Activated CD8-positive, alpha-beta T cell treated with anti-CD3 and anti-CD28 coated beads, Interleukin-2, amount 10 ng/mL, durations not matched to agents 7 days and 5 days (primary cell): Measurements from ENCODE around the gene SEPTIN5. TPM values are rescaled to one million over a fixed set of nuclear protein-coding genes. Genes with fewer than 3 reads are reported as not detected.

Source experiments
- ATAC-seq: fragments of 150-1000 bp; cut with Tn5 transposase; one replicate; pipeline ENCODE4 v1.10.0; 2021; ENCODE audit warnings: moderate library complexity
- CTCF ChIA-PET: fragments of 350-600 bp; sonication (Branson Sonifier 250); formaldehyde crosslinking; loops from one replicate; lab custom pipeline; 2021; ENCODE audit warnings: antibody characterized with exemption; lab: Charles Lee
- POLR2A ChIA-PET: fragments of 350-600 bp; sonication (Branson Sonifier 250); formaldehyde crosslinking; loops from one replicate; lab custom pipeline; 2021; ENCODE audit warnings: antibody characterized with exemption; lab: Charles Lee
- DNase-seq: peaks from one replicate; pipeline ENCODE4 v3.0.0-alpha.2; 2020
- H3K27ac Mint-ChIP-seq: one replicate; pipeline ENCODE4 v1.8.0; 2021; ENCODE audit warnings: mild to moderate bottlenecking, mixed read lengths
- H3K27me3 Mint-ChIP-seq: one replicate; pipeline ENCODE4 v1.8.0; 2021; ENCODE audit warnings: low read depth, mixed read lengths
- H3K36me3 Mint-ChIP-seq: one replicate; pipeline ENCODE4 v1.8.0; 2021; ENCODE audit warnings: low read depth, mixed read lengths
- H3K4me1 Mint-ChIP-seq: one replicate; pipeline ENCODE4 v1.8.0; 2021; ENCODE audit warnings: low read depth, mixed read lengths
- H3K4me3 Mint-ChIP-seq: one replicate; pipeline ENCODE4 v1.8.0; 2021; ENCODE audit warnings: mild to moderate bottlenecking, mixed read lengths
- H3K9me3 Mint-ChIP-seq: one replicate; pipeline ENCODE4 v1.8.0; 2022; ENCODE audit warnings: mixed read lengths; ENCODE audit not compliant: insufficient read depth
- total RNA-seq, 2 experiments: library from RNA; stranded (reverse); gene quantifications; one replicate each; pipeline ENCODE4 v1.2.3, GENCODE V29; 2021

The SEPTIN5 gene
- total RNA-seq, 2 experiments from 2014 or later = 0.53 TPM; not detected in 1

DNA sequence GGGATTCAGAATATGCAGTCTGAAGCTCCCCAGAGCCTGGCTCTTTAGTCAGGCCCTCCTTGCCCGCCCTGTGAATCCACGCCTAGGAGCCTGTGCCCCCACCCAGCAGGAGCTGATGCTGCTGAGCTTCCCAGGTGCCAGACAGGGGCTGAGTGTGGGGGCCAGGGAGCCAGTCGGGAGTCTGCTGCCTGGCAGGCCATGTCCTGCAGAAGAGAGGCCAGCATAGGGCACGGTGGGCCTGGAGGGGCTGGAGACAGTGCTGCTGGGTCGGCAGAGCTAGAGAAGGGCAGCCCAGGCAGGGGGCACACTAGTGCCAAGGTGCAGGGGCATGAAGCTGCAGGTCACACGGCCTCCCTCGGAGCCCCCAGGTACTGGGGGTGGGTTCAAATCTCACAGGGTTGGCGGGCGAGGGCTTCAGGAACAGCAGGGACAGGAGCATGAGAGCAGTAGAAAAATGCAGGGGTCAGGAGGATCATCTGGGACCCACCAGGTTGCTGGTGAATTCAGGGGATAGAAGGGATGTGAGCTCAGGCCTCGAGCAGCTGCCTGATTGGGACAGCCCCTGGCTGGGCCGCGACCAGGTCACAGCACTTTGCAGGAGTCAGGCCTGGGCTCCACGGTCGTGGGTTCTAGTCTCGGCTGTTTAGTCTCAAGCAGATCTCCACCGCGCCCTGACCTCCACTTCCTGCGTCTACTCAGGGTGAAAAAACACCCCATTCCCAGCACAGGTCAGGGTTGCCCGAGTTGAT is 4.1 kb upstream of the SEPTIN5 start:
- Mint-ChIP-seq H3K27me3 (peaks cover 18% of the 10 kb centered on the region), H3K36me3 (no peaks in the 10 kb centered on the region)
- POLR2A ChIA-PET = no interaction called here

DNA sequence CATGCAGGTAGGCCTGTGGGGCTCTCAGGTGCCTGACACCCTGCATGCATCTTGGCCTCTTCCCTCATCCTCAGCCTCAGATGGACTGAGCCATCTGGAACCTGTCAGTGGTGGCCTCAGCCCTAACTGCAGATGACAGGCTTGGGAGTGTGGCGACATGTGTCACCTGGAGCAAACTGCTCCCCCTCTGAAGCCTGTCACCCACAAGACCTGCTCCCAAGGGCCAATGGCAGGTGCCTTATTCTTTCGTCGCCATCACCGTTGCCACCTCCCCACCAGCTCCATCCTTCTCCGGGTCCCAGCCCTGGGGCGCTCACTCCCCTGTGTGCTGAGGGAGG is 3.6 kb upstream of the SEPTIN5 start:
- DNase-seq = no peak
- Mint-ChIP-seq H3K36me3 (no peaks in the 10 kb centered on the region), H3K27me3 (peaks cover 20% of the 10 kb centered on the region), H3K4me1 (no peaks in the 10 kb centered on the region), H3K4me3 (no peak overlapping the region), H3K9me3 (no peaks in the 10 kb centered on the region), H3K27ac (no peak overlapping the region)
- CTCF ChIA-PET = interaction anchor here (1.4 kb wide), 1 partner anchor 81 kb away, joined by 4 read pairs; no protein-coding TSS in a partner anchor
- no peak for ATAC-seq
- POLR2A ChIA-PET = no interaction called here

More for the DNA sequence above, 4.1 kb upstream of the SEPTIN5 start:
- CTCF ChIA-PET = interaction anchor here (1.4 kb wide), 1 partner anchor 80 kb away, joined by 4 read pairs; no protein-coding TSS in a partner anchor
- no peak for DNase-seq
- Mint-ChIP-seq H3K9me3 (no peaks in the 10 kb centered on the region), H3K4me3 (no peak overlapping the region), H3K27ac (no peak overlapping the region), H3K4me1 (no peaks in the 10 kb centered on the region)
- ATAC-seq = no peak

DNA sequence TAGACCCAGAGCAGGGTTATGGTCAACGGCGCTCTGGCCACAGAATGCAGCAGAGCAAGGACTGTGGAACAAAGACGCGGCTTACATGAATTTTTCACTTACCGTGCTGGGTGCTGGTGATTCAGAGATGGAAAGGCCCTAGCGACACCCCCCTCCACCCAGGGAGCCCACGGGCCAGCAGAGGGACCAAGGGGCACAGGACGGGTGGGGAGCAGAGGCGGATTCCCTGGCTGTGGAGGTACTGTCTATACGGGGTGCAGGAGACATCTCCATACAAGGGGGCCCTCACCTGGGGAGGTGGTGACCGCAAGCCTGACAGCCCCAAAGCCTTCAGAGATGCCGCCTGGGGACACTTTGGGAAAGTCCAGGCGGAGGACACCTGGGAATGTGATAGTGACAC is 1.1 kb upstream of the SEPTIN5 start:
- peaks cover 22% of the 10 kb centered on the region for H3K27me3 Mint-ChIP-seq
- CTCF ChIA-PET = no interaction called here
- H3K27ac Mint-ChIP-seq = no peak overlapping the region
- POLR2A ChIA-PET = no interaction called here
- peak overlapping the region; percentile 48 for H3K4me3 Mint-ChIP-seq
- no peaks in the 10 kb centered on the region for H3K9me3 Mint-ChIP-seq
- no peak for ATAC-seq
- no peaks in the 10 kb centered on the region for H3K36me3 Mint-ChIP-seq
- DNase-seq = no peak
- peaks cover 3% of the 10 kb centered on the region for H3K4me1 Mint-ChIP-seq

DNA sequence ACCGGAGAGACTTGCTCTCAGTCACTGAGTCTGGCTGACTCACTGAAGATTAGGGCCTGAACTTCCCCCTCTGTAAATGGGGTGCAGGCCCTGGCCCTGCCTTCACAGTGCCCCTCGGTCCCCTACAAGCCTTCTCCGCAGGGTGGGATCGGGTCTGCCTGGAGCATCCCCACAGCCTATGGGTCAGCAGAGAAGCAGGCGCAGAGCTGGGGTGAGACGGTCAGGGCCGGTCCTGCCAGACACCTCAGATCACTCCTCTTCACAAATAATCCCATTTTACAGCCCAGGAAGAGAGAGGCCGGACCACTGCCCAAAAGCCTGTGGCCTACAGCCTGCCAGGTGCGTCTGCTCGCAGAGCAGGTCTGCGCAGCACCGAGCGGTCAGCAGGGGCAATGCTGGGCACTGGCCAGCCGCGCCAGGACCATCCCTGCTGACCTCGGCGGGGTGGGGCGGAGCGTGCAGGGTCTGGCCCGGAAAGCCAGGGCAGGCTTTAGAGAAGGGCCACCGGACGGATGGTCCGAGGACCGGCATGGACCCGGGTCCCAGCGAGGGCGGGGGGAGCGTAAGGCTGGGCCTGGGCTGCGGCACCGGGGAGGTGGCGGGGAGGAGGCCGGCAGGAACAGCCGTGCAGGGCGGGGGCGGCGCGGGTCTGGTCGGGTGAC is 522 bp upstream of the SEPTIN5 start:
- H3K9me3 Mint-ChIP-seq = no peaks in the 10 kb centered on the region
- no peaks in the 10 kb centered on the region for H3K36me3 Mint-ChIP-seq
- ChIA-PET POLR2A (no interaction called here), CTCF (no interaction called here)
- DNase-seq (no peak), ATAC-seq (no peak)
- no peak overlapping the region for H3K27ac Mint-ChIP-seq
- H3K27me3 Mint-ChIP-seq = peaks cover 22% of the 10 kb centered on the region
- H3K4me3 Mint-ChIP-seq = peak overlapping the region; percentile 48
- peaks cover 3% of the 10 kb centered on the region for H3K4me1 Mint-ChIP-seq

DNA sequence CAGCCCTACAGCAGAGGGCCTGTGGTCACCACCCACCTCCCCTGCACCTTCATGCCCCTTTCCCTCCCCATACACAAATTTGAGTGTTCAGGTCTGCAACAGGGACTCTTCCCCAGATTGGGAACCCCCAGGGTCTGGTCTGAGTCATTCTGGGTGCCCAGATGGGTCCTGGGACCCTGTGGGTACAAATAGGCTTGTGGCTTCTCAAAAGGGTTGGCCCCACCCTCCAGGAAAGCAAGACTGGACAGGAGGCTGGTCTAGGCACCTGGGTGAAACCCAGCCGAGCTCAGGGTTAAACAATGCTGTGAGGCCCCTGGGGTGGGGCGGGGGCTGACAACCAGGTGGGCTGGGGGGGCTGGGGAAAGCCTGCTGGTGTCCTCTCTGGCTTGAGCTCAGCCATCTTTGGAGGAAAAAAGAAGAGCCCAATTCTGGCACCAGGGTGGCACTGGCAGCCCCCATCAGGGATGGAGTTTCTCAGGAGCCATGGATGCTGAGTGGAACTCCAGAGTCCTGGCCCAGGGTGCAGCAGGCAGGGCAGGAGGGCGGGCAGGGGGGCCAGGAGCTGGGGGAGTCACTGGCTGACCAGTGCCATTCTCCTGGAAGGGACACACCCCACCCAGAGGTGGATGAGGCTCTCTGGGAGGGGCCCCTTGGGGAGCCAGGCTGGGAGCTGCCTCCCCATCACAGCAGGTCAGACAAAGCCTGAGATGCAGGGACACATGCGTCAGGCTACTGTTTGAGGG is 1.1 kb downstream of the SEPTIN5 start:
- ChIA-PET POLR2A (no interaction called here), CTCF (no interaction called here)
- no peak for DNase-seq
- Mint-ChIP-seq H3K27ac (no peak overlapping the region), H3K27me3 (peaks cover 32% of the 10 kb centered on the region), H3K9me3 (no peaks in the 10 kb centered on the region), H3K36me3 (no peaks in the 10 kb centered on the region), H3K4me1 (peaks cover 7% of the 10 kb centered on the region), H3K4me3 (no peak overlapping the region)
- no peak for ATAC-seq

DNA sequence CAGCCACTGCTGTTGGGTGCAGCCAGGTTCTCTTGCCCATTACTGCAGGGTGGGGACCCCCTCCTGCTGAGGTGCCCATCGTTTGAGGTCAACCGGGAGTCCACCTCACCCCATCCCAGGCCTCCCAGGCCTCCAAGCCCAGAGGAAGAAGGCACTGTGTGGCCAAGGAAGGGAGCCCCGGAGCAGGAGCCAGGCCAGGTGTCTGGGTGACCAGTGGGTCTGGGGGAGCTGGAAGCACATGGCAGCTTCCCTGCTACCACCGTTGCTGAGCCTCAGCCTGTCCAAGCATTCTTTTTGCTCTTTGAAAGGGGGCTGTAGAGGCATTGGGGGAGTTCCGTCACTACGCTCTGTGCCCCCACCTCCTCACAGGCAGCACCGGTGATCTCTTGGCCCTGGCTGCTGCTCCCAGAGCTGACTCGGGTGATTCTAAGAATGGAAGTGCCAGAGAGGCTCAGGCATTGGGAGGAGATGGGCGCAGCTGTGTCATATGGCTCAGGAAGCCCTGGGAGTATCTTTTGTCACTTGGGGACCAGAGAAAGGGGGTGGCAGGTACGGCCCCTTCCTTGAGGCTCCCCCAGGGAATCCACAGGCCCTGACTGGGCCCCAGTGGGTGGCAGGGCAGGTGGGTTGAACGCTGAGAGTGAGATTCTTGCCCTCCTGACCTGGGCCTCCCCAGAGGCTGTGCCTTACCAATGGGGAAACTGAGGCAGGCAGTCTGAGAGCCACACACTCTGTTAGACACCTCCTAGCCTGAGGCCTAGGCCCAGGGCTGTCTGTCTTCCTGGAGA is 1.9 kb downstream of the SEPTIN5 start:
- H3K9me3 Mint-ChIP-seq = no peaks in the 10 kb centered on the region
- DNase-seq (no peak), ATAC-seq (no peak)
- H3K36me3 Mint-ChIP-seq = no peaks in the 10 kb centered on the region
- H3K27me3 Mint-ChIP-seq = peaks cover 37% of the 10 kb centered on the region
- H3K4me1 Mint-ChIP-seq = peaks cover 7% of the 10 kb centered on the region
- no peak overlapping the region for H3K27ac Mint-ChIP-seq
- ChIA-PET POLR2A (interaction anchor here (0.6 kb wide), 1 partner anchor 185 kb away, joined by 3 read pairs; no protein-coding TSS in a partner anchor), CTCF (no interaction called here)
- no peak overlapping the region for H3K4me3 Mint-ChIP-seq

DNA sequence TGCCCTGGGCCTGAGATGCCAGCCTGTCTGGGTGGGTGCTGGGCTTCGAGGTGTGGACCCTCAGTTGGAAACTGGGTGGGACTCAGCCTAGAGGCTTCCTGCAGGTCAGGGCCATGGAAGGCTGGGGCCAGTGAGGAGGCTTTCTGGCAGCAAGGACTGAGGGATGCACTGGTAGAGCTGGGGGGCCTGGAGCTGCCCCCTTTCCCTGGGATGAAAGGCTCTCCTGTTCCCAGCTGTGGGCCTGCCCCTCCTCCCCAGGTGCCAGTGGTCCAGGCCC is 2.5 kb downstream of the SEPTIN5 start:
- POLR2A ChIA-PET = no interaction called here

DNA sequence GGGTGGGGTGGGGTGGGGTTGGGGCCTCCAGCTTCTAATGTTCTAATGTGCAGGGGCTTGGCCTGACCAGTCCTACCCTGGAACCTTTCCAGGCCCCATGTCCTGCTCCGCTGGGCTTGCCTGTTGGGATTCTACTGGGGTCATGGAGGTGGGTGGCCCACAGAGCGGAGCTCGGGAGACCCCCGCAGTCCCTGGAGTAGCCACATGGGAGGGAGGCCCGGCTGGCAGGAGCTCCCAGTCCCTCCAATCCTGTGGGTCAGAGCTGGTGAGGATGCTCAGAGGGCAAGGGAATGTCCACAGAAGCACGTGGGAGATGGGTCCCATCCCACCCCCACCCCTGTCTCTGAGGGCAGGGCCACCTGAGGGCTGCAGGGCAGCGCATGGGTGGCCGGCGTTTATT is 2.9 kb downstream of the SEPTIN5 start:
- no peaks in the 10 kb centered on the region for H3K36me3 Mint-ChIP-seq
- ChIA-PET POLR2A (no interaction called here), CTCF (no interaction called here)
- H3K27ac Mint-ChIP-seq = no peak overlapping the region
- H3K4me3 Mint-ChIP-seq = no peak overlapping the region
- DNase-seq = no peak
- peaks cover 7% of the 10 kb centered on the region for H3K4me1 Mint-ChIP-seq
- peaks cover 38% of the 10 kb centered on the region for H3K27me3 Mint-ChIP-seq
- no peaks in the 10 kb centered on the region for H3K9me3 Mint-ChIP-seq
- ATAC-seq = no peak

More for the DNA sequence above, 2.5 kb downstream of the SEPTIN5 start:
- ATAC-seq = no peak
- Mint-ChIP-seq H3K27ac (no peak overlapping the region), H3K36me3 (no peaks in the 10 kb centered on the region), H3K9me3 (no peaks in the 10 kb centered on the region), H3K4me1 (peaks cover 7% of the 10 kb centered on the region), H3K27me3 (peaks cover 39% of the 10 kb centered on the region), H3K4me3 (no peak overlapping the region)
- no peak for DNase-seq
- CTCF ChIA-PET = no interaction called here

DNA sequence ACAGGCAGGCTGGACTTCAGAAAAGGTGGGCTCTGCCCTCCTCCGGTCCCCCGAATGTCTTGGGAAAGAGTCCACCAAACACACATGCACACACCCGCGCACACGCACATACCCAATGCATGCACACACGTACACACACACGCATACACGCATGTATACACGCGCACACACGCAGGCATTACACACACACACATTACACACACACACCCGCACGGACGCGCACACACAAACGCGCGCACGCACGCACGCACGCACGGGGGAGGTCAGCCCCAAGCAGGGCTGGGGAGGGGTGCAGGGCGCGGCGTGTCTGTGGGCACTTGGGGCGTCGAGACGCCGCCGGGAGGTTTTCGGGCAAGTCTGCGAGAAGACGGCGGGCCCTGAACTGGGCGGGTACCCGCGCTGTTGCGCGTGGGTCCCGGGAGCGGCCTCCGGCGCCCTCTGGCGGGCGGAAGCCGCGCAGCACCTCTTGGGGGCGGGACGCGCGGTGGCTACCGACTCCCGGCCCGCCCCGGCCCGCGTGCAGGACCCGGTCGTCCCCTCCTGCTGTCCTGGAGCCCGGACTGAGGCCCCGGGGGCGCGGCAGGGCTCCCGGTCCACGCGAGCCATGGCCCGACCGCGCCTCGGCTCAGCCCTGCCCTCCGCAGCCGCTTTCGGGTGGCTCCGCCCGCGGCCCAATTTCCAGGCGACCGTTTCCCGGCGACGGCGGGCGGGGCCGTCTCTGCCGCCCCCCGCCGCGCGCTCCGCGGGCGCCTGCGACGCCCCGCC is 3.6 kb downstream of the SEPTIN5 start:
- DNase-seq = peak; percentile 82
- peak; percentile 88 for ATAC-seq
- ChIA-PET CTCF (no interaction called here), POLR2A (no interaction called here)
- Mint-ChIP-seq H3K4me1 (peaks cover 7% of the 10 kb centered on the region), H3K9me3 (no peaks in the 10 kb centered on the region), H3K4me3 (peak overlapping the region; percentile 61), H3K27me3 (peaks cover 37% of the 10 kb centered on the region), H3K27ac (peak overlapping the region; percentile 43), H3K36me3 (no peaks in the 10 kb centered on the region)

DNA sequence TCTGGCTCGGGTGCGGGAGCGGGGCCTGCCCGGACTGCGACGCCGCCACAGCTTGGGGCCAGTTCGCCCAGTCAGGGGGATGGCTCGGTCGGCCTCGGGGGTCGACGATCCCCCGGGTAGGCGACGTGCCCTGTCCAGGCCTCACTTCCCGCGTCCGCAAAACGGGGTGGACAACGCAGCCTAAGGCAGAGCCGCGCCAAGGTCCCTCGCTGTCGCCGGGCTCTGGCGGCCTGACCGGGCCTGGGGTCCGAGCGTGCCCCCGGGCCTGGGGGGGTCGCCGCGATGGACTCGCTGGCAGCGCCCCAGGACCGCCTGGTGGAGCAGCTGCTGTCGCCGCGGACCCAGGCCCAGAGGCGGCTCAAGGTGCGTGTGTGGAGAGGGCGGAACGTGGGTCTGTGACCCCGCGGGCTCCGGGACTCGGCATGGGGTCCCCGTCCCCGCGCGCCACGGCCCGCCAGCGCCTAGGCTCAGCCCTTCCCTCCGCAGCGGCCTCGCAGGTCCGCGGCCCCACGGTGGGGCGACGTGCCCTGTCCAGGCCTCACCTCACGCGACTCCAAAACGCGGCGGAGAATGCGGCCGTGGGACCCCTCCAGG is 4.2 kb downstream of the SEPTIN5 start:
- Mint-ChIP-seq H3K27me3 (peaks cover 37% of the 10 kb centered on the region), H3K36me3 (no peaks in the 10 kb centered on the region), H3K27ac (no peak overlapping the region), H3K4me1 (peaks cover 9% of the 10 kb centered on the region), H3K4me3 (no peak overlapping the region), H3K9me3 (no peaks in the 10 kb centered on the region)
- ATAC-seq (no peak), DNase-seq (no peak)
- POLR2A ChIA-PET = no interaction called here
- CTCF ChIA-PET = no interaction called here

DNA sequence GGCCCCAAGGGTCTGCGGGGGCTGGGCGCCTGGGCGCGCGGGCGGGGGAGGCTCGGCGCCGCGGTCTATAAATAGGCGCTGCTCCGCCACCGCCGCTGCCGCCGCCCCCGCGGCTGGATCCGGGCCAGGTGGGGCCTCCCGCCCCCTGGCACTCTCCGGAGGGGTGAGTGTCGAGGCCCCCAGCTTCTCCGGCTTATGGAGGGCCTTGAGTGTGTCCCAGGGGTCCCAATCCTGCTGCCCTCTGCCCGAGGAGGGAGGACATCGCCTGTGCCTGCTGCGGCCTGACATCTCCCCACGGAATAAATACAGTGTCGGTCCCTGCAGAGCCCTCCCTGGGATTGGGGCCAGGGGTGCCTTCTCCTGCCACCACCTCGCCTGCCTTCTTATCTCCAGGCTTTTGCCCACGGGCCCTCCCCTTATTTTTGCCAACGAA is 4.8 kb downstream of the SEPTIN5 start:
- POLR2A ChIA-PET = no interaction called here
- Mint-ChIP-seq H3K27ac (no peak overlapping the region), H3K9me3 (no peaks in the 10 kb centered on the region), H3K4me3 (peak overlapping the region; percentile 42), H3K4me1 (peaks cover 10% of the 10 kb centered on the region), H3K36me3 (no peaks in the 10 kb centered on the region), H3K27me3 (peaks cover 33% of the 10 kb centered on the region)
- DNase-seq (no peak), ATAC-seq (no peak)
- CTCF ChIA-PET = interaction anchor here (2.6 kb wide), 1 partner anchor 11 kb away, joined by 10 read pairs; no protein-coding TSS in a partner anchor
